Stimulated activated CD8-positive, alpha-beta memory T cell treated with anti-CD3 and anti-CD28 coated beads, Interleukin-15, amount 100 ng/mL, for 24 hours (primary cell): ENCODE results near the gene PINLYP.

Experiments used
- DNase-seq: peaks from one replicate; pipeline ENCODE4 v3.0.0-alpha.2; 2020; ENCODE audit warnings: low read depth

Gene PINLYP

GRCh38 chr19:43606569-43607229 is 31.1 kb downstream of the PINLYP start:
- no peak for DNase-seq

- no peak for DNase-seq
Measured at GRCh38 chr19:43607238-43608205, 31.9 kb downstream of the PINLYP start.

GRCh38 chr19:43609872-43610271 is 34.3 kb downstream of the PINLYP start:
- no peak for DNase-seq

GRCh38 chr19:43610493-43610892 is 34.9 kb downstream of the PINLYP start:
- no peak for DNase-seq

- no peak for DNase-seq
Measured at GRCh38 chr19:43611788-43612187, 36.2 kb downstream of the PINLYP start, which contains the start of gene SRRM5. Gene SRRM5, plus strand, starts transcription at chr19:43612088. Its CDS starts 34 bp downstream, at chr19:43612122.

- DNase-seq, result no peak
Measured at GRCh38 chr19:43612374-43612773, 36.8 kb downstream of the PINLYP start.

GRCh38 chr19:43616306-43616705 is 40.7 kb downstream of the PINLYP start:
- no peak for DNase-seq

- no peak for DNase-seq
Measured at GRCh38 chr19:43616954-43617353, 41.4 kb downstream of the PINLYP start.

- DNase-seq, result no peak
Measured at GRCh38 chr19:43618921-43619261, 43.3 kb downstream of the PINLYP start.

- peak; percentile 71 for DNase-seq
Measured at GRCh38 chr19:43619262-43620060, 43.9 kb downstream of the PINLYP start, which contains the start of gene ZNF428. Gene ZNF428, minus strand, starts transcription at chr19:43619629. Its CDS starts 5,325 bp downstream, at chr19:43614304.

GRCh38 chr19:43620061-43621001 is 44.7 kb downstream of the PINLYP start:
- peak; percentile 72 for DNase-seq

GRCh38 chr19:43622070-43622469 is 46.5 kb downstream of the PINLYP start:
- DNase-seq, result no peak

GRCh38 chr19:43622956-43623355 is 47.4 kb downstream of the PINLYP start:
- DNase-seq, result no peak

- no peak for DNase-seq
Measured at GRCh38 chr19:43623889-43624670, 48.5 kb downstream of the PINLYP start.

GRCh38 chr19:43624933-43625332 is 49.3 kb downstream of the PINLYP start:
- peak; percentile 56 for DNase-seq

- DNase-seq, result no peak
Measured at GRCh38 chr19:43625918-43626579, 50.4 kb downstream of the PINLYP start.

- no peak for DNase-seq
Measured at GRCh38 chr19:43626838-43627237, 51.2 kb downstream of the PINLYP start.

- DNase-seq, result no peak
Measured at GRCh38 chr19:43628646-43629326, 53.2 kb downstream of the PINLYP start.

GRCh38 chr19:43631491-43631890 is 55.9 kb downstream of the PINLYP start:
- no peak for DNase-seq
